Fibroblast of lung (primary cell): ENCODE data around the gene DLGAP1.

ENCODE experiments used
- CTCF ChIP-seq, 2 donors: IDR thresholded peaks in 1 of 2; conservative IDR thresholded peaks in 1 of 2; 1 replicate in 1 of 2; 2 replicates in 1 of 2; pipeline ENCODE4 v1.5.1; 2011 to 2012; ENCODE audit warnings: low read length in 2 of 2, control low read depth in 1 of 2, inconsistent platforms in 1 of 2, low read depth in 1 of 2, mild to moderate bottlenecking in 1 of 2
- EZH2 ChIP-seq: IDR thresholded peaks from 2 replicates; pipeline ENCODE4 v1.5.1; 2012; ENCODE audit warnings: low read length, control low read depth, mild to moderate bottlenecking; ENCODE audit errors: missing control alignments

DNA sequence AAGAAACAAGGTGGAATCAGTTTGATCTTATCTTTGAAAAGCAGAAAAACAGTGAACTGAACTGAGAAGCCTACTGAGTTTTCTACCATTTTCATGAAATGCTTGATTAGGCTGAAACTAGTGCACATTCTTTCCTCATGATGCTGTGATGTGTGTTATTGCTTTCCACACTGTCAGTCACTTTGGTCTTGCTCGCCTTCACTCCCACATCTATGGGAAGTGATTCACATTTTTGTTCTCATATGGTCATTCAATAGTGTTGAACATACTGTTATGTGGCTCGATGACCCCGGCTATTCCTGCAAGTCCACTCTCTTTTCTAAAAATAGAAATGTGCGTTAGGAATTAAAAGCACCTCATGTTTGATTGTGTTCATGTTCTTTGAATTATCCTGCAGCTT is 875.4 kb downstream of the DLGAP1 start:
- TF ChIP-seq CTCF (conservative IDR thresholded peaks at IDR 0.05 in 1 of 2, IDR thresholded peaks at IDR 0.05 in 1 of 2; ENCODE audit: low read depth in 1 of 2, low read length in 2 of 2) = no peak
- TF ChIP-seq EZH2 = no peak
